Measurements from ENCODE around the gene NUTM2F. TPM values are rescaled to one million over a fixed set of nuclear protein-coding genes. Genes with fewer than 3 reads are reported as not detected.

The NUTM2F gene
- total RNA-seq, 3 donors from 2014 or later = not detected

GRCh38 chr9:94289691-94290090 is 38.8 kb downstream of the NUTM2F start:
- TF ChIP-seq CTCF (IDR thresholded peaks at IDR 0.05) (no peak), POLR2AphosphoS5 (IDR thresholded peaks at IDR 0.05) (no peak), POLR2A (IDR thresholded peaks at IDR 0.05) (no peak)
- DNase-seq (ENCODE audit: low spot score in 2 of 2) = no peak
- no peaks in the 10 kb centered on the region for H3K4me1 ChIP-seq
- H3K36me3 ChIP-seq = no peaks in the 10 kb centered on the region
- no peak overlapping the region for H3K4me3 ChIP-seq
- no peaks in the 10 kb centered on the region for H3K9me3 ChIP-seq
- no peak overlapping the region for H3K27ac ChIP-seq
- H3K27me3 ChIP-seq = no peaks in the 10 kb centered on the region
- intact Hi-C loops (cut with DNase I; ENCODE audit: low total_unique reads) = no loop called here

GRCh38 chr9:94287877-94288513 is 40.4 kb downstream of the NUTM2F start:
- Histone ChIP-seq H3K4me3 (no peak overlapping the region), H3K27ac (no peak overlapping the region), H3K36me3 (no peaks in the 10 kb centered on the region), H3K27me3 (no peaks in the 10 kb centered on the region), H3K4me1 (no peaks in the 10 kb centered on the region), H3K9me3 (no peaks in the 10 kb centered on the region)
- no peak for DNase-seq (ENCODE audit: low spot score in 2 of 2)
- TF ChIP-seq POLR2AphosphoS5 (IDR thresholded peaks at IDR 0.05) (no peak), CTCF (IDR thresholded peaks at IDR 0.05) (no peak), POLR2A (IDR thresholded peaks at IDR 0.05) (no peak)
- intact Hi-C loops (cut with DNase I; ENCODE audit: low total_unique reads) = no loop called here

- Histone ChIP-seq H3K27me3 (no peaks in the 10 kb centered on the region), H3K4me1 (no peaks in the 10 kb centered on the region), H3K9me3 (no peaks in the 10 kb centered on the region), H3K36me3 (no peaks in the 10 kb centered on the region), H3K4me3 (no peak overlapping the region), H3K27ac (no peak overlapping the region)
- TF ChIP-seq POLR2AphosphoS5 (IDR thresholded peaks at IDR 0.05) (no peak), CTCF (IDR thresholded peaks at IDR 0.05) (no peak), POLR2A (IDR thresholded peaks at IDR 0.05) (no peak)
- intact Hi-C loops (cut with DNase I; ENCODE audit: low total_unique reads) = no loop called here
- DNase-seq (ENCODE audit: low spot score in 2 of 2) = no peak
Observed at GRCh38 chr9:94286116-94286515, 42.3 kb downstream of the NUTM2F start.

GRCh38 chr9:94281101-94281500 is 47.3 kb downstream of the NUTM2F start:
- H3K36me3 ChIP-seq = no peaks in the 10 kb centered on the region
- TF ChIP-seq POLR2AphosphoS5 (IDR thresholded peaks at IDR 0.05) = no peak
- TF ChIP-seq POLR2A (IDR thresholded peaks at IDR 0.05) = no peak
- TF ChIP-seq CTCF (IDR thresholded peaks at IDR 0.05) = no peak
- H3K4me1 ChIP-seq = no peaks in the 10 kb centered on the region
- H3K4me3 ChIP-seq = no peak overlapping the region
- H3K9me3 ChIP-seq = no peaks in the 10 kb centered on the region
- DNase-seq (ENCODE audit: low spot score in 2 of 2) = no peak
- intact Hi-C loops (cut with DNase I; ENCODE audit: low total_unique reads) = no loop called here
- no peak overlapping the region for H3K27ac ChIP-seq
- no peaks in the 10 kb centered on the region for H3K27me3 ChIP-seq

GRCh38 chr9:94280409-94280989 is 47.9 kb downstream of the NUTM2F start:
- H3K4me3 ChIP-seq = no peak overlapping the region
- TF ChIP-seq CTCF (IDR thresholded peaks at IDR 0.05) (no peak), POLR2A (IDR thresholded peaks at IDR 0.05) (no peak), POLR2AphosphoS5 (IDR thresholded peaks at IDR 0.05) (no peak)
- no peaks in the 10 kb centered on the region for H3K36me3 ChIP-seq
- H3K9me3 ChIP-seq = no peaks in the 10 kb centered on the region
- no peaks in the 10 kb centered on the region for H3K4me1 ChIP-seq
- no peaks in the 10 kb centered on the region for H3K27me3 ChIP-seq
- no peak for DNase-seq (ENCODE audit: low spot score in 2 of 2)
- no peak overlapping the region for H3K27ac ChIP-seq
- intact Hi-C loops (cut with DNase I; ENCODE audit: low total_unique reads) = no loop called here
